IMR-90 (cell line): ENCODE data around the gene CLPTM1.

Source experiments
- CEBPB ChIP-seq: IDR thresholded peaks from 2 replicates; pipeline ENCODE4 v1.6.1; 2012; ENCODE audit warnings: low read depth, low read length, improper control_type of control experiment
- CHD1 ChIP-seq: IDR thresholded peaks from 2 replicates; pipeline ENCODE4 v1.6.1; 2012; ENCODE audit warnings: low read depth, low read length, improper control_type of control experiment
- CTCF ChIP-seq: conservative IDR thresholded peaks from 2 replicates; pipeline ENCODE4 v1.5.1; 2012; ENCODE audit warnings: mild to moderate bottlenecking, low read depth, low read length, improper control_type of control experiment
- MAFK ChIP-seq: IDR thresholded peaks from 2 replicates; pipeline ENCODE4 v1.6.1; 2012; ENCODE audit warnings: low read depth, low read length, improper control_type of control experiment
- POLR2A ChIP-seq: IDR thresholded peaks from 2 replicates; pipeline ENCODE4 v1.6.1; 2012; ENCODE audit warnings: mild to moderate bottlenecking, low read depth, low read length
- RAD21 ChIP-seq: IDR thresholded peaks from 2 replicates; pipeline ENCODE4 v1.6.1; 2012; ENCODE audit warnings: low read length, improper control_type of control experiment
- RCOR1 ChIP-seq: IDR thresholded peaks from 2 replicates; pipeline ENCODE4 v1.6.1; 2012; ENCODE audit warnings: mild to moderate bottlenecking, low read length, improper control_type of control experiment; ENCODE audit not compliant: insufficient replicate concordance
- RFX5 ChIP-seq: IDR thresholded peaks from 2 replicates; pipeline ENCODE4 v1.8.0; 2012; ENCODE audit warnings: low read depth, mild to moderate bottlenecking, low read length, moderate library complexity
- SMC3 ChIP-seq: fragments of 150-350 bp; IDR thresholded peaks from 2 replicates; pipeline ENCODE4 v1.6.1; 2016; ENCODE audit warnings: low read depth, mild to moderate bottlenecking, antibody characterized with exemption, low read length, moderate library complexity
- USF2 ChIP-seq: fragments of 150-350 bp; IDR thresholded peaks from 2 replicates; pipeline ENCODE4 v1.6.1; 2017; ENCODE audit warnings: mild to moderate bottlenecking, antibody characterized with exemption, low read length, low read depth

- no peak for TF ChIP-seq CTCF
- no peak for TF ChIP-seq MAFK
- no peak for TF ChIP-seq RCOR1
- TF ChIP-seq CHD1 = no peak
- TF ChIP-seq RAD21 = no peak
- TF ChIP-seq CEBPB = no peak
- TF ChIP-seq POLR2A = no peak
- TF ChIP-seq RFX5 = no peak
- TF ChIP-seq SMC3 = no peak
- no peak for TF ChIP-seq USF2
Measured at GRCh38 chr19:44987148-44987675, 32.0 kb downstream of the CLPTM1 start.
